ENCODE measurements around the gene DPEP1. TPM values are rescaled to one million over a fixed set of nuclear protein-coding genes. Genes with fewer than 3 reads are reported as not detected.
"Not testable (repeated sequence)": the region's sequence is repeated elsewhere in the genome, so short reads cannot be mapped to it uniquely, and the experiment has no call there.

The DPEP1 gene
- polyA plus RNA-seq, 3 donors from 2014 or later, result not detected

DNA sequence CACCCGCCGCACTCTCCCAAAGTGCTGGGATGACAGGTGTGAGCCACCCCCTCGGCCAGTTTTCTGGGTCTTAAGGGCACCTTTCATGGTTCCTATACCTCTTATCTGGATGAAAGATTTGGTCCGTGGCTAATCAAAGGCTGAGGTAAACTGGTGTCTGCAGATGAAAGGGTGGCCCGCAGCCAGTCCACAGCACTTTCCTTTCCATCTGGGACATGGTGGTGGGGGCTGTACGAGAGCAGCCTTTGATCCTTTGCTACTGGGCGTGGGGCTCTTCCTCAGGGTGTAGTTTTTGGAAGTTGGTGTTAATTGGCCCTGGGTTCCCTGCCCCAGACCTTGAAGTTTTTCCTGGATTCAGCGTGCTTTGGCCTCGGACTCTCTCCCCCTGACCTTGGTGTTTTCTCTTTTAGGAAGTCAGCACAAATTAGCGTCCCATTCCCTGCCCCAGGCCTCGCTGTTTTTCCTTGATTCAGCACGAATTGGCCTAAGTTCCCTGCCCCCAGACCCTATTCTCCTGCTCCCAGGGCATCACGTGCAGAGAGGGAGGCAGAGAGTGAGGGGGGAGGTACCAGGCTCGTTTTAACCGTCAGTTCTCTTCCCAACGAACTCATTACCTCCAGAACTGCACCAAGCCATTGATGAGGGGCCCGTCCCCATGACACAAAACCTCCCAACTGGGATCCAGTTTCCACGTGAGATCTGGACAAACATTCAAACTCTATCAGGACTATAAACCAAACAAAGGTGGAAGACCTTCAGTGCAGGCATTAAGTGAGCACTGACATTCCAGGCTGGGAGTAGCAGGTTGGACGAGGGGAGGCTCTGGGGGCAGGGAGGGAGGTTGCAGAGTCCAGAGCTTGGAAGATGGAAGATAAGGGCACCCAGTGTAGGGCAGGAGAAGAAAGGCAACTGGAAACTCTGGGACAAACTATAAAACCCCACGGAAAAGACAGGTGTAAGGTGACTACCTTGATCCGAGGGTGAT, 11.6 kb downstream of the DPEP1 start:
- H3K4me1 Mint-ChIP-seq, result no peaks in the 10 kb centered on the region
- H3K9me3 Mint-ChIP-seq, result no peaks in the 10 kb centered on the region
- H3K36me3 Mint-ChIP-seq, result no peaks in the 10 kb centered on the region
- DNase-seq, result no peak
- peak overlapping the region in 1 of 6 donors; percentile 34 for H3K27ac Mint-ChIP-seq
- H3K4me3 Mint-ChIP-seq, result no peak overlapping the region
- H3K27me3 Mint-ChIP-seq (ENCODE audit: low read depth in 3 of 3), result peaks cover 3 to 6% (median 3%) of the 10 kb centered on the region in 3 donors

DNA sequence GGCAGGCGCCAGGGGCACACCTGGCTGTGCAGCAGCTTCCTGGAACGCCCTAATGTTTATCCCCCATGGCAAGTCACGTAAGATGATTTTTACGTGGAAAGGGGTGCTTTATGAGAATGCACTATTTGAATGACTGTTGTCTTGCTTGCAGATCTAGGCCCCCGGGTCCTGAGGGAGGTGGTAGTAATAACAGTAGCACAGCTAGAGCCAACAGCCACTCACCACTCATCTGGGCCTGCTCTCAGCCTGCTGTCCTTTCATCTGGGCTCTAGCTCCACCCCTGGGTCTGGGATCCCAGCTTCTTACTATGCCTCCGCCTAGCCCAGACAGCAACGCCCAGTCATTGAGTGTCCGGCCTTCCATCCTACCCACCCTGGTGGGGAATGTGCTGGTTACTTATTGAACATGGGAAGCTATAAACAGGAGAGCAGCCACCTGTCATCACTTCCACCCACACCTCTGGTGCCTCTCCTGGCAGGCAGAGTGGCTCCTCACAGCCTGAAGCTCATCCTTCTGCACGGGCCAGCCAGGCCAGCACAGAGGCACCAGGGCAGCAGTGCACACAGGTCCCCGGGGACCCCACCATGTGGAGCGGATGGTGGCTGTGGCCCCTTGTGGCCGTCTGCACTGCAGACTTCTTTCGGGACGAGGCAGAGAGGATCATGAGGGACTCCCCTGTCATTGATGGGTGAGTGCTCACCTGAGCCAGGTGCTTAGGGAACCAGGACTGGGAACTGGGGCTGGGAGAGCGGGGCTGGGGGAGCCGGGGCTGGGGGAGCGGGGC, 16.6 kb downstream of the DPEP1 start:
- Mint-ChIP-seq H3K4me1 (no peaks in the 10 kb centered on the region), H3K27me3 (ENCODE audit: low read depth in 3 of 3) (peaks cover 0 to 3% (median 2%) of the 10 kb centered on the region in 3 donors), H3K9me3 (no peaks in the 10 kb centered on the region), H3K36me3 (no peaks in the 10 kb centered on the region), H3K27ac (no peak overlapping the region), H3K4me3 (no peak overlapping the region)
- no peak for DNase-seq

DNA sequence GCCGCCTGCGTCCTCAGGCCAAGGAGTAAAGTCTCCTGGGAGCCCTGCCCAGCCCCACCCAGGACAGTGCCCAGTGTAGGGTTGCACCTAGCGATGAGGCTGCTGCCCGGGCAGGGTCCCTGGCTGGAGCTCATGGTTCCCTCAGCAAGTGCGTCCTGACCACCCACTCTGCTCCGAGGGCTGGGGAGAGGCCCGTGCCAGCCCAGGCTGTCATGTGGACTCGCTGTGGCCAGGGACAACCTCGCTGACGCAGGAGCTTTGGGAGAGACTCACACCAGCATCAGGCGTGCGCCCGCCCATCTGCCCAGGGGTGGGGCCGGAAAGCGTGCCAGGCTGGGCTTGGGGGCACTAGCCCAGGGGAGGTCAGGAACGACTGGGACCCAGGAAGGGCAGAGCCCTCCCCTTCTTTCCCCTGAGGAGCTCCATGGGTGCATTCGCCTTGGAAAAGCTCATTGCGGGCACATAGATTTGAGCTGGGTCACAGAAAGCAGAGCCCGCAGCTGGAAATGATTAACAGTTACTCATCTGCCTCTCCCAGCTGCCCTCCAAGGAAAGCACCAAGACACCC, 19.7 kb downstream of the DPEP1 start:
- H3K4me1 Mint-ChIP-seq, result no peaks in the 10 kb centered on the region
- H3K9me3 Mint-ChIP-seq, result no peaks in the 10 kb centered on the region
- H3K4me3 Mint-ChIP-seq, result no peak overlapping the region
- DNase-seq, result no peak
- no peaks in the 10 kb centered on the region for H3K36me3 Mint-ChIP-seq
- peaks cover 0 to 2% (median 0%) of the 10 kb centered on the region in 3 donors for H3K27me3 Mint-ChIP-seq (ENCODE audit: low read depth in 3 of 3)
- no peak overlapping the region for H3K27ac Mint-ChIP-seq

DNA sequence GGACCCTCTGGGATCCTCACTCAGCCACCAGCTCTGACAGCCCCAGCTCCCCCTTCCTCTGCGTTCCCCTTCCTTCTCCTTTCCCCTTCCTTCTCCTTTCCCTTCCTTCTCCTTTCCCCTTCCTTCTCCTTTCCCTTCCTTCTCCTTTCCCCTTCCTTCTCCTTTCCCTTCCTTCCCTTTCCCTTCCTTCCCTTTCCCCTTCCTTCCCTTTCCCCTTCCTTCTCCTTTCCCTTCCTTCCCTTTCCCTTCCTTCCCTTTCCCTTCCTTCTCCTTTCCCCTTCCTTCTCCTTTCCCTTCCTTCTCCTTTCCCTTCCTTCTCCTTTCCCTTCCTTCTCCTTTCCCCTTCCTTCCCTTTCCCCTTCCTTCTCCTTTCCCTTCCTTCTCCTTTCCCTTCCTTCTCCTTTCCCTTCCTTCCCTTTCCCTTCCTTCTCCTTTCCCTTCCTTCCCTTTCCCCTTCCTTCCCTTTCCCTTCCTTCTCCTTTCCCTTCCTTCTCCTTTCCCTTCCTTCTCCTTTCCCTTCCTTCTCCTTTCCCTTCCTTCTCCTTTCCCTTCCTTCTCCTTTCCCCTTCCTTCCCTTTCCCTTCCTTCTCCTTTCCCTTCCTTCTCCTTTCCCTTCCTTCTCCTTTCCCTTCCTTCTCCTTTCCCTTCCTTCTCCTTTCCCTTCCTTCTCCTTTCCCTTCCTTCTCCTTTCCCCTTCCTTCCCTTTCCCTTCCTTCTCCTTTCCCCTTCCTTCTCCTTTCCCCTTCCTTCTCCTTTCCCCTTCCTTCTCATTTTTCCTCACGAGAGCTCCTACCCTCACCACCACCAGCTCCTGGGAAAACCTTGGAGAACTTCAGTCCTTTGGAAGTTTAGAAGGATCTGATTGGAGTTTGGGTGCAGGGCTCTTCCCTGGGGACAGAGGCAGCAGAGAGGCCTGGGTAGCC, 21.3 kb downstream of the DPEP1 start:
- H3K4me3 Mint-ChIP-seq; H3K4me1 Mint-ChIP-seq; H3K36me3 Mint-ChIP-seq; DNase-seq; H3K9me3 Mint-ChIP-seq; H3K27me3 Mint-ChIP-seq (ENCODE audit: low read depth in 3 of 3); H3K27ac Mint-ChIP-seq: not testable (repeated sequence)

DNA sequence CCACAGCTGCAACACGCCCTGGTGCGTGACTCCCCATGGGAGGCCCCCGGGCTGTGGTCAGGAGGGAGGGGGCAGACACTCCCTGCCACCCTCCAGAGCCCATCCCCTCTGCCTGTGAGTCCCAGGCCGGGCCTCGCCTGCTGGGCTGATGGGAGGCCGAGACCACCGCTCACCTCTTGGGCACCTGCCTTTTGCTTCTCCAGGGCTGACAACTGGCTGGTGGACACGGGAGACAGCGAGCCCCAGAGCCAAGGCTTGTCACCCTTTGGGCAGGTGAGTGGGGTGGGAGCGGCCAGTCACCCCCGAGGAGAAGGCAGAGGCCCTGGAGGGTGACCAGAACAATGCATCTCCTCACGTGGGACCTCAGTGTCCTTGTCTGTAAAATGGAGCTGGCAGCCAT, 23.2 kb downstream of the DPEP1 start:
- Mint-ChIP-seq H3K27ac (no peak overlapping the region), H3K27me3 (ENCODE audit: low read depth in 3 of 3) (peaks cover 2 to 3% (median 2%) of the 10 kb centered on the region in 3 donors), H3K36me3 (no peaks in the 10 kb centered on the region), H3K4me3 (no peak overlapping the region), H3K4me1 (peaks cover 7 to 9% of the 10 kb centered on the region in 2 donors), H3K9me3 (no peaks in the 10 kb centered on the region)
- no peak for DNase-seq

DNA sequence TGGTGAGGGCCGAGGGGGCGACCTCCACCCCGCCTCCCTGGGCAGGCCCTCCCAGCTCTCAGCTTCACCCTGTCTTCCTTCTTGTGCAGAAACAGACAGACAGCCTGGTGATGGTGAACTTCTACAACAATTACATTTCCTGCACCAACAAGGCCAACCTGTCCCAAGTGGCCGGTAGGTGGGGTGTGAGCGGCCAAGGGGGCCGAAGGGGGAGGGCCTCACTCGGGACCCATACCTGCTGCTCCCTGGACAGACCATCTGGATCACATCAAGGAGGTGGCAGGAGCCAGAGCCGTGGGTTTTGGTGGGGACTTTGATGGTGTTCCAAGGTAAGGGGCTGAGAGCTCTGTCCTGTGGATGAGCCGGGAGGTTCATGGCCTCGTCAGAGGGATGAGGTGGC, 23.9 kb downstream of the DPEP1 start:
- no peaks in the 10 kb centered on the region for H3K9me3 Mint-ChIP-seq
- H3K27ac Mint-ChIP-seq, result no peak overlapping the region
- no peak overlapping the region for H3K4me3 Mint-ChIP-seq
- no peaks in the 10 kb centered on the region for H3K36me3 Mint-ChIP-seq
- peaks cover 7 to 9% of the 10 kb centered on the region in 2 donors for H3K4me1 Mint-ChIP-seq
- H3K27me3 Mint-ChIP-seq (ENCODE audit: low read depth in 3 of 3), result peaks cover 2 to 3% (median 2%) of the 10 kb centered on the region in 3 donors
- no peak for DNase-seq

DNA sequence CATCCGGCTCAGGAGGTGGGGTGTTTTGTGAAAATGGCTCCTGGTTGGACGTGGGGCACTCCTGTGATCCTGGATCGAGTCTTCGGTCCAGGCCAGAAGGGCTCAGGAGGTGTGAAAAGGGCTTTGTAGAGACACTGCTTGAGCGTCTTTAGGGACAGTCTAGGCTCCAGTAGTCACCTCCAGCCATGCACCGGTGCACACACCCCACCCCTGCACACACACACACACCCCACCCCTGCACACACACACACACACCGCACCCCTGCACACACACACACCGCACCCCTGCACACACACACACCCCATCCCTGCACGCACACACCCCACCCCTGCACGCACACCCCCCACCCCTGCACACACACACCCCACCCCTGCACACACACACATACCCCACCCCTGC, 25.0 kb downstream of the DPEP1 start:
- H3K27me3 Mint-ChIP-seq (ENCODE audit: low read depth in 3 of 3), result peaks cover 2 to 3% (median 2%) of the 10 kb centered on the region in 3 donors
- peaks cover 7 to 9% of the 10 kb centered on the region in 2 donors for H3K4me1 Mint-ChIP-seq
- no peak overlapping the region for H3K4me3 Mint-ChIP-seq
- H3K36me3 Mint-ChIP-seq, result no peaks in the 10 kb centered on the region
- no peak for DNase-seq
- H3K9me3 Mint-ChIP-seq, result no peaks in the 10 kb centered on the region
- no peak overlapping the region for H3K27ac Mint-ChIP-seq

DNA sequence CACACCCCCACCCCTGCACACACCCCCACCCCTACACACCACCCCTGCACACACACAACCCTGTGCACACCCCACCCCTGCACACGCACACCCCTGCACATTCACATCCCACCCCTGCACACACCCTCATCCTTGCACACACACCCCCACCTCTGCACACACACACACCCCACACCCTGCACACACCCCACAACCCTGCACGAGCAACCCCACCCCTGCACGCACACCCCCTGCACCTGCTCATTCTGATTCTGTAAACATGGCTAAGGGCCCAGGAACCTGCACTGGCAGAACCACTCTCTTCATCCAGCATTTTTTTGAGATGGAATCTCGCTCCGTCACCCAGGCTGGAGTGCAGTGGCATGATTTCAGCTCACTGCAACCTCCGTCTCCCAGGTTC, 25.9 kb downstream of the DPEP1 start:
- Mint-ChIP-seq H3K27me3 (ENCODE audit: low read depth in 3 of 3) (peaks cover 2 to 3% (median 2%) of the 10 kb centered on the region in 3 donors), H3K9me3 (no peaks in the 10 kb centered on the region), H3K27ac (no peak overlapping the region), H3K4me3 (no peak overlapping the region), H3K36me3 (no peaks in the 10 kb centered on the region), H3K4me1 (peaks cover 7 to 9% of the 10 kb centered on the region in 2 donors)
- DNase-seq, result no peak

DNA sequence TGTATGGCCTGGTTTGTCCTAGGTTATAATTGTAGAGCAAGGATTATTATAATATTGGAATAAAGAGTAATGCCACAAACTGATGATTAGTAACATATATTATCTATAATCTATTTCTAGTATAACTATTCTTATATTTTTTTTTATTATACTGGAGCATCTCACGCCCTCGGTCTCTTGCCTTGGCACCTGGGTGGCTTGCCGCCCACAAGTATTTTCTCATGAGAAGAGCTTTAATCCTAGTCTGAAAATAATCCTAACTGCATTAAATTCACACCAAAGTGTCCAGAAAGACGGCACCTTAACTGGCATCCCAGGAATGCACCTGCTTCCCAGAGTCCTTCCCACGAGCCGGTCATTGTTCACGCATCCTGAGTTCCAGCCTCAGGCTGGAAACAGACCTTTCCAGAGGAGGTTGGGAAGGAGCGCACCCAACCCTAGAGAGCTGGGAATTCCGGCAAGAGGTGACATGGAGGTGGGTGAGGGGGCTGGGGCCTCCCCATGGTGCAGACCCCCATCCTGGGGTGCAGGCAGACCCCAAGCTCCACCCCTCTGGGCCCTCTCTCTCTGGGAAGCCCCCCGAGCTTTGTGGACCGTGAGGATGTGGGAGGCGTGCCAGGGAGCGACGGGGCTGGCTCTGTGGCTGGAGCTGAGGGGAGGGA, 28.1 kb downstream of the DPEP1 start:
- H3K9me3 Mint-ChIP-seq, result no peaks in the 10 kb centered on the region
- peaks cover 7 to 9% of the 10 kb centered on the region in 2 donors for H3K4me1 Mint-ChIP-seq
- H3K27ac Mint-ChIP-seq, result no peak overlapping the region
- H3K27me3 Mint-ChIP-seq (ENCODE audit: low read depth in 3 of 3), result peaks cover 0 to 5% (median 3%) of the 10 kb centered on the region in 3 donors
- no peaks in the 10 kb centered on the region for H3K36me3 Mint-ChIP-seq
- DNase-seq, result no peak
- H3K4me3 Mint-ChIP-seq, result peak overlapping the region in 3 of 5 donors; percentile 62 to 85 (median 75)

DNA sequence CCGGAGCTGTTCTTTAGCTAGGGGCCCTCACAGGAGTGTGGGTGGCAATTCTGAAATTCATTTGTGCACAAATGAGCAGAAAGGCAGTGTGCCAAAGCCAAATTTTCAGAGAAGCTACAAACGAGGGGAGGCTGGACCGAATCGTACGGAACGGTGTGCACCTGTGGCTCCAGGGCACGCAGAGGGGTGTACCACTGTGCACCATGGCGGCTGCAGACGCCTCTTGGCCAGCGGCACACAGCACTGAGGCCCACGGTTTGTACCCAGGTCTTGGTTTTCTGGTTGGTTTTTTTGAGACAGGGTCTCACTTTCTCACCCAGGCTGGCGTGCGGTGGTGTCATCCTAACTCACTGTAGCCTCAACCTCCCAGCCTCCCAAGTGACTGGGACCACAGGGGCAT, 29.1 kb downstream of the DPEP1 start:
- H3K27me3 Mint-ChIP-seq (ENCODE audit: low read depth in 3 of 3), result peaks cover 0 to 5% (median 3%) of the 10 kb centered on the region in 3 donors
- peaks cover 7 to 9% of the 10 kb centered on the region in 2 donors for H3K4me1 Mint-ChIP-seq
- DNase-seq, result no peak
- no peak overlapping the region for H3K27ac Mint-ChIP-seq
- H3K36me3 Mint-ChIP-seq, result no peaks in the 10 kb centered on the region
- H3K9me3 Mint-ChIP-seq, result no peaks in the 10 kb centered on the region
- no peak overlapping the region for H3K4me3 Mint-ChIP-seq

DNA sequence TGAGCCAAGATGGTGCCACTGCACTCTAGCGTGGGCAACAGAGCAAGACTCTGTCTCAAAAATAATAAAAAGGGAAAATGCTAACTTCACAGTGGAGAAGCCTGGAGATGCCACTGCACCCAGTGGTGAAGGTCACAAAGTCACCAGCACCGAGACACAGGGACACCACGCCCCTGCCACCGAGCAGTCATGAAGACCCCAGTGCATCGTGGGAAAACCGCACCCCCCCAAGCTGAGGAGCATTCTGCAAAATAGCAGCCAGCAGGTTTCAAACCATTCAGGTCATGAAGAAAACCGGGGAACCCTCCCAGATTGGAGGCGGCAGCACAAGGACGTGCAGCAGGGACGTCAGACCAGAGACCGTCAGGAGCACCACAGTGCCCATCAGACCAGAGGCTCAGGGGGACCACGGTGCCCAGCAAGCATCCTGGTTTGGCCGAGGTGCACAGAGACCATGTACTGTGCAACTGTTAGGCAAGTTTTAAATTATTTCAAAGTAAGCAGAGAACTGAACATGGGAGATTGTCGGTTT, 30.4 kb downstream of the DPEP1 start:
- Mint-ChIP-seq H3K4me3 (no peak overlapping the region), H3K4me1 (peaks cover 7 to 9% of the 10 kb centered on the region in 2 donors), H3K9me3 (no peaks in the 10 kb centered on the region), H3K36me3 (peaks cover 0 to 4% (median 2%) of the 10 kb centered on the region in 3 donors), H3K27ac (peak overlapping the region in 2 of 6 donors; percentile 35 to 61), H3K27me3 (ENCODE audit: low read depth in 3 of 3) (peaks cover 0 to 5% (median 3%) of the 10 kb centered on the region in 3 donors)
- DNase-seq, result no peak

DNA sequence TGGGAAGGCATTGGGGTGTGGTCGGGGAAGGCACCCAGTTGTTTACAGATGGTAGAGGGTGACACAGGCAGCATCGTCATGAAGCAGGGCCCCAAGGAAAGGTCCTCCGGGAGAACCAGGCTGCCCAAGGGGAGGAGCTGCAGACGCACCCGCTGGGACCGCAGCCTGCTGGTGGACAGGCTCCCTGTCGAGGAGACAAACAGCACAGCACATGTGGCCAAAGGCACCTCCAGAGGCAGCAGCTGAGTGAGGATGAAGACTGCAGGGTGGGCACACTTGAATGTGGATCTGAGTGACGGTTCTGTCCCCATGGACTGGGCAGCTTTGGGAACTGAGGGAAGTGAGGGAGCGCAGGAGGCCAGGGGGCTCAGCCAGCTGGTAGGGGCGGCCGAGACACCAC, 31.7 kb downstream of the DPEP1 start:
- H3K36me3 Mint-ChIP-seq, result peaks cover 0 to 8% (median 6%) of the 10 kb centered on the region in 3 donors

More for the DNA sequence above, 31.7 kb downstream of the DPEP1 start:
- no peak for DNase-seq
- H3K27me3 Mint-ChIP-seq (ENCODE audit: low read depth in 3 of 3), result peaks cover 2 to 7% (median 3%) of the 10 kb centered on the region in 3 donors
- H3K4me1 Mint-ChIP-seq, result peaks cover 7 to 9% of the 10 kb centered on the region in 2 donors
- H3K9me3 Mint-ChIP-seq, result no peaks in the 10 kb centered on the region
- no peak overlapping the region for H3K4me3 Mint-ChIP-seq
- H3K27ac Mint-ChIP-seq, result no peak overlapping the region

Data from immature natural killer cell (primary cell).